GM12874 (cell line): ENCODE results near the gene USP9X.

Experiments used
- TF ChIP-seq, protein P1 (sequence below): IDR thresholded peaks from 2 replicates; pipeline ENCODE4 v1.5.1; 2011; ENCODE audit warnings: low read depth, mild to moderate bottlenecking, control low read depth, low read length, moderate library complexity; ENCODE audit not compliant: insufficient read depth

USP9X gene

DNA sequence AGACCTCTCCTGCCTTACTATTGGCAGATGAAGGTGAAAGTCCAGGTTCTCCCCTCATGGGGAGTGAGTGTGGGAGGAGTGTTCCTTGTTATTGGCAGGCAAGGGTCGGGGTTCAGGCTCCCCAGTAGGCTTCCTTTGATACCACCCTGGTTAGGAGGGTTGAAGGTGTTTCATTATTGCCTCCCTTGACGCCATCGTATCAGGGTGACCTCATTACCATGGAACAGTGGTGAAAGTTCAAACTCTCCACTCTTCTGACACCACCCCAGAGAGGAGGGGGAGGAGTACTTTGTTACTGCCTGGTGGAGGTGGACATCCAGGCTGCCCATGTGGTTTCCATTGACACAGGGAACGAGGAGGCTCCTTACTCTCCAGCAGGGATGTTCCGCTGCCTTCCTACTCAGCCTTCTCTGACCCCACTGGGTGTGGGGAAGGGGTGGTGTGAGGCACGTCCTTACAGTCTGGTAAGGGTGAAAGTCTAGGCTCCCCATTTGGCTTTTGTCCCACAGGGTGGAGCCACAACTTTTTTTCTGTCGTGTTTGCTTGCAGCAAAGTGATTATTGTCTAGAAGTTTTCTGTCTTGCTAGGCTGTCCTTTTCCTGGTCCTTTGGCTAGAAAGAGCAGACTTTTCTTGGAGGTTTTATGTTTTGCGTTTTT is 37.2 kb upstream of the USP9X start:
- TF ChIP-seq, protein P1, sequence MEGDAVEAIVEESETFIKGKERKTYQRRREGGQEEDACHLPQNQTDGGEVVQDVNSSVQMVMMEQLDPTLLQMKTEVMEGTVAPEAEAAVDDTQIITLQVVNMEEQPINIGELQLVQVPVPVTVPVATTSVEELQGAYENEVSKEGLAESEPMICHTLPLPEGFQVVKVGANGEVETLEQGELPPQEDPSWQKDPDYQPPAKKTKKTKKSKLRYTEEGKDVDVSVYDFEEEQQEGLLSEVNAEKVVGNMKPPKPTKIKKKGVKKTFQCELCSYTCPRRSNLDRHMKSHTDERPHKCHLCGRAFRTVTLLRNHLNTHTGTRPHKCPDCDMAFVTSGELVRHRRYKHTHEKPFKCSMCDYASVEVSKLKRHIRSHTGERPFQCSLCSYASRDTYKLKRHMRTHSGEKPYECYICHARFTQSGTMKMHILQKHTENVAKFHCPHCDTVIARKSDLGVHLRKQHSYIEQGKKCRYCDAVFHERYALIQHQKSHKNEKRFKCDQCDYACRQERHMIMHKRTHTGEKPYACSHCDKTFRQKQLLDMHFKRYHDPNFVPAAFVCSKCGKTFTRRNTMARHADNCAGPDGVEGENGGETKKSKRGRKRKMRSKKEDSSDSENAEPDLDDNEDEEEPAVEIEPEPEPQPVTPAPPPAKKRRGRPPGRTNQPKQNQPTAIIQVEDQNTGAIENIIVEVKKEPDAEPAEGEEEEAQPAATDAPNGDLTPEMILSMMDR, result no peak

DNA sequence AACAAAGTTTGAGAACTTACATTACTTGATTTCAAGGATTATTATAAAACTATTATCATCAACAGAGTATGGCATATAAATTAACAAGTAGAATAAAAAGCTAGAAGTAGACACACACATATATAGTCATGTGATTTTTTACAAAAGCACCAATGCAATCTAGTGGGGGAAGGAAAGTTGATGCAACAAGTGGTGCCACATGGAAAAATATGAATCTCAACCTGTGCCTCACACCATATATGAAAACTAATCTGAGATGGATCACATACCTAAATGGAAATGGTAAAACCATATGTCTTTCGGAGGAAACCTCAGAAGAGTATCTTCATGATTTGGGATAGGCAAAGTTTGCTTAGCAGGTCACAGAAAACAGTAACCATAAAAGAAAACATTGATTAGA is 34.9 kb upstream of the USP9X start:
- TF ChIP-seq, protein P1, result no peak

DNA sequence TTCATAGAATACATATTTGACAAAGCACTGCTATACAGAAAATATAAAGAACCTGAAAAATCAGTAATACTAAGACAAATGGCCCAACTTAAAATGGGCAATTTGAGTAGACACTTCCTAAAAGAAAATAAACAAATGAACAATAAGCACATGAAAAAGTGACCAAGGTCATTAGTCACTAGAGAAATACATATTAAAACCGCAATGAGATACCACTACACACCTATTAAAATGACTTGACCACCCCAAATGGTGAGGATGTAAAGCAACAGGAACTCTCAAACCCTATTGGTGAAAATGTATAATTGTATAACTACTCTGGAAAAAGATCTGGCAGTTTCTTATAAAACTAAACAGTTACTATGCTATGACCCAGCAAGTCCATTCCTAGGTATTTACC is 34.0 kb upstream of the USP9X start:
- TF ChIP-seq, protein P1, result no peak

DNA sequence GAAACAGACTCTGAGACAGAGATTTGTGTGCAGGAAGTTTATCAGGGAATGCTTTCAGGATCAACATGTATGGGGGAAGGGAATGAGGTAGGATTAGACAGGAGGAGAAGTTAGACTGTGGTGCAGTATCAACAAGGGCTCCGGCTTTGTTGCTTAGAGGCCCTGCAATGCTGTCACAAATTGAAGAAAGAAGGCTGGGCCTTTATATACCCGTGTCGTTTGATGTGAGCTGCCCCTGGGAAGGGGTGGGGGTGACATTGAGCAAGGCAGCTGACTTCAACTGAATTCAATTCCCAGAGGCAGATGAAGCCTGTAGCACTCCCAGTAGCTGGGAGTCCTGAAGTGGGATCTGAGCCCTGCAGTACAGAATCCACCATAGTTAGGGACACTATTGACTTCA is 29.5 kb upstream of the USP9X start:
- TF ChIP-seq, protein P1, result no peak

DNA sequence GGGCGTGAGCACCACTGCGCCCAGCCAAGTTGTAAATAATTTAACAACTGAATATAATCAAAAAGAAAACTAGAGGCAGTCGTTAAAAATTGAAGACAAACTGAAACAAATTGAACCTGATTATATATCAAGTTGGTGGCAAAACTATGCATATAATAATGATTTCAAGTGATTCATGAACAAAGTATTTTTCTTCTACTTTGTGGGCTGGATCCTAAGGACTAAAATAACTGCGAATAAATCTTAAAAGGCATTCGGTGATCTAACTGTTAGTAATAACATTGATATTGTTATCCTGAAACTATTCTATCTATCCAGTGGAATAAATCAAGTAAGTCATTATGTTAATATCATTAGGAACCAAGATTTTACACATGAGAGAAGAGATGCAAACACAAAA is 21.2 kb upstream of the USP9X start:
- TF ChIP-seq, protein P1, result no peak

DNA sequence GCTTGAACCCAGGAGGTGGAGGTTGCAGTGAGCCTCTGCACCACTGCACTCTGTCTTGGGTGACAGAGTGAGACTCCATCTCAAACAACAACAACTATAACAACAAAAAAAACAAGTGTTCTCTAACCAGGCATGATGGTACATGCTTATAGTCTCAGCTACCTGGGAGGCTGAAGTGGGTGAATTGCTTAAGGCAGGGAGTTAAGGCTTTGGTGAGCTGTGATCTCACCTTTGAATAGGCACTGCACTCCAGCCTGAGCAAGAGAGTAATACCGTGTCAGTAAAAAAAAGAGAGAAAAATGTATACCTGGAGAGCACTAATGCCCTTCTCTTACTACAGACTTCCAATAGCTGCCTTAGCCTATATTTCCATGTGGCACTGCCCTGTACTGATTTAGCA is 18.9 kb upstream of the USP9X start:
- TF ChIP-seq, protein P1, result no peak

DNA sequence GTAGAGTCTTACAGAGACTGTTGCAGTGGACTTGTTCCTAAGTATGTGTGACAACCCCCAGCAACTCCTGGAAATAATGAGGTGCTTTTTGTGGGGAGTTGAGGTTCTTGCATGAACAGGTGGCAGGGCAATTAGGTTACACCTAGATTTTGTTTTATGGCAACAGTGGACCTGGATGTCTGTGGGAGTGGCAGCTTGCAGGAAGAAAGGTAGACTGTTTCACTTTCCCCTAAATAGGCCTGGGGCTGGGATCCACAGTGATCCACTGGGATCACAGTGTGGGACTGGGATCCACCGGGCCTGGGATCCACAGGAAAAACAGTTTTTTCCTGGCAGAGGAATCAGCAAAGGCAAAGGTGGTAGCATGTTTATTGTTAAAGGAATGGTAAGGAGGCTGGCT is 18.3 kb upstream of the USP9X start:
- TF ChIP-seq, protein P1, result no peak
